Tibial artery (tissue), 4 donors: ENCODE measurements around the gene DAZAP1.
A peak's percentile ranks its signal among the peaks of the same experiment; 100 is the strongest.

Experiments
- DNase-seq, 2 donors: peaks; one replicate each; pipeline ENCODE4 v3.0.0-alpha.2; 2019
- H3K27ac ChIP-seq, 2 donors: fragments of 200-600 bp; sonication (generic) in 1 of 2; 1 replicate in 1 of 2; 2 replicates in 1 of 2; pipeline ENCODE4 v1.5.1; 2018 to 2019; ENCODE audit warnings: mild to moderate bottlenecking in 1 of 2
- H3K27me3 ChIP-seq, 2 donors: fragments of 200-600 bp; sonication (generic) in 1 of 2; one replicate each; pipeline versions ENCODE4 v1.5.1 to v1.6.0; 2016 to 2019
- H3K36me3 ChIP-seq, 3 donors: fragments of 200-600 bp; sonication (generic) in 2 of 3; one replicate each; pipeline ENCODE4 v1.5.1; 2016 to 2019; ENCODE audit warnings: mild to moderate bottlenecking in 2 of 3
- H3K4me1 ChIP-seq, 4 donors: fragments of 200-600 bp; sonication (generic) in 2 of 4; 1 replicate in 3 of 4; 2 replicates in 1 of 4; pipeline ENCODE4 v1.5.1; 2016 to 2019
- H3K4me3 ChIP-seq, 2 donors: fragments of 200-600 bp; sonication (generic) in 1 of 2; 1 replicate in 1 of 2; 2 replicates in 1 of 2; pipeline ENCODE4 v1.5.1; 2018 to 2019; ENCODE audit warnings: mild to moderate bottlenecking in 2 of 2
- H3K9me3 ChIP-seq, 3 donors: fragments of 200-600 bp; sonication (generic) in 1 of 3; one replicate each; pipeline ENCODE4 v1.5.1; 2016 to 2019
- intact Hi-C: fragments of 100-400 bp; cut with DNase I; formaldehyde crosslinking; loops from one replicate; pipeline ENCODE4 v1.15.0; 2023; ENCODE audit warnings: low total_unique reads
- TF ChIP-seq, protein P1 (sequence below), 2 experiments: fragments of 200-600 bp in 1 of 2; fragments of 450-650 bp in 1 of 2; IDR thresholded peaks; one replicate each; pipeline ENCODE4 v1.5.1; 2017 to 2019; ENCODE audit warnings: antibody characterized with exemption in 2 of 2, mild to moderate bottlenecking in 1 of 2, moderate library complexity in 1 of 2

The DAZAP1 gene

GRCh38 chr19:1384478-1385110 is 22.8 kb upstream of the DAZAP1 start:
- peak overlapping the region; percentile 89 to 92 for H3K4me3 ChIP-seq
- no peaks in the 10 kb centered on the region for H3K27me3 ChIP-seq
- peaks cover 15 to 32% (median 18%) of the 10 kb centered on the region in 3 donors for H3K36me3 ChIP-seq
- DNase-seq, result no peak
- TF ChIP-seq, protein P1, sequence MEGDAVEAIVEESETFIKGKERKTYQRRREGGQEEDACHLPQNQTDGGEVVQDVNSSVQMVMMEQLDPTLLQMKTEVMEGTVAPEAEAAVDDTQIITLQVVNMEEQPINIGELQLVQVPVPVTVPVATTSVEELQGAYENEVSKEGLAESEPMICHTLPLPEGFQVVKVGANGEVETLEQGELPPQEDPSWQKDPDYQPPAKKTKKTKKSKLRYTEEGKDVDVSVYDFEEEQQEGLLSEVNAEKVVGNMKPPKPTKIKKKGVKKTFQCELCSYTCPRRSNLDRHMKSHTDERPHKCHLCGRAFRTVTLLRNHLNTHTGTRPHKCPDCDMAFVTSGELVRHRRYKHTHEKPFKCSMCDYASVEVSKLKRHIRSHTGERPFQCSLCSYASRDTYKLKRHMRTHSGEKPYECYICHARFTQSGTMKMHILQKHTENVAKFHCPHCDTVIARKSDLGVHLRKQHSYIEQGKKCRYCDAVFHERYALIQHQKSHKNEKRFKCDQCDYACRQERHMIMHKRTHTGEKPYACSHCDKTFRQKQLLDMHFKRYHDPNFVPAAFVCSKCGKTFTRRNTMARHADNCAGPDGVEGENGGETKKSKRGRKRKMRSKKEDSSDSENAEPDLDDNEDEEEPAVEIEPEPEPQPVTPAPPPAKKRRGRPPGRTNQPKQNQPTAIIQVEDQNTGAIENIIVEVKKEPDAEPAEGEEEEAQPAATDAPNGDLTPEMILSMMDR (IDR thresholded peaks at IDR 0.05), result no peak
- peak overlapping the region; percentile 84 to 90 for H3K27ac ChIP-seq
- intact Hi-C loops, result no loop called here
- H3K9me3 ChIP-seq, result no peaks in the 10 kb centered on the region
- H3K4me1 ChIP-seq, result peaks cover 0 to 31% (median 21%) of the 10 kb centered on the region in 4 donors

- intact Hi-C loops, result no loop called here
- no peak for DNase-seq
- TF ChIP-seq, protein P1 (IDR thresholded peaks at IDR 0.05), result no peak
- no peak overlapping the region for H3K4me3 ChIP-seq
- no peaks in the 10 kb centered on the region for H3K9me3 ChIP-seq
- peaks cover 0 to 31% (median 21%) of the 10 kb centered on the region in 4 donors for H3K4me1 ChIP-seq
- no peaks in the 10 kb centered on the region for H3K27me3 ChIP-seq
- H3K36me3 ChIP-seq, result peaks cover 22 to 45% (median 27%) of the 10 kb centered on the region in 3 donors
- H3K27ac ChIP-seq, result no peak overlapping the region
These were observed 21.6 kb upstream of the DAZAP1 start for GRCh38 chr19:1385816-1386215.

- TF ChIP-seq, protein P1 (IDR thresholded peaks at IDR 0.05), result no peak
- no peaks in the 10 kb centered on the region for H3K27me3 ChIP-seq
- peaks cover 0 to 31% (median 21%) of the 10 kb centered on the region in 4 donors for H3K4me1 ChIP-seq
- H3K9me3 ChIP-seq, result no peaks in the 10 kb centered on the region
- no peak overlapping the region for H3K4me3 ChIP-seq
- H3K36me3 ChIP-seq, result peaks cover 30 to 58% (median 40%) of the 10 kb centered on the region in 3 donors
- intact Hi-C loops, result no loop called here
- no peak overlapping the region for H3K27ac ChIP-seq
- no peak for DNase-seq
These were observed 20.3 kb upstream of the DAZAP1 start for GRCh38 chr19:1386945-1387683.

DNA sequence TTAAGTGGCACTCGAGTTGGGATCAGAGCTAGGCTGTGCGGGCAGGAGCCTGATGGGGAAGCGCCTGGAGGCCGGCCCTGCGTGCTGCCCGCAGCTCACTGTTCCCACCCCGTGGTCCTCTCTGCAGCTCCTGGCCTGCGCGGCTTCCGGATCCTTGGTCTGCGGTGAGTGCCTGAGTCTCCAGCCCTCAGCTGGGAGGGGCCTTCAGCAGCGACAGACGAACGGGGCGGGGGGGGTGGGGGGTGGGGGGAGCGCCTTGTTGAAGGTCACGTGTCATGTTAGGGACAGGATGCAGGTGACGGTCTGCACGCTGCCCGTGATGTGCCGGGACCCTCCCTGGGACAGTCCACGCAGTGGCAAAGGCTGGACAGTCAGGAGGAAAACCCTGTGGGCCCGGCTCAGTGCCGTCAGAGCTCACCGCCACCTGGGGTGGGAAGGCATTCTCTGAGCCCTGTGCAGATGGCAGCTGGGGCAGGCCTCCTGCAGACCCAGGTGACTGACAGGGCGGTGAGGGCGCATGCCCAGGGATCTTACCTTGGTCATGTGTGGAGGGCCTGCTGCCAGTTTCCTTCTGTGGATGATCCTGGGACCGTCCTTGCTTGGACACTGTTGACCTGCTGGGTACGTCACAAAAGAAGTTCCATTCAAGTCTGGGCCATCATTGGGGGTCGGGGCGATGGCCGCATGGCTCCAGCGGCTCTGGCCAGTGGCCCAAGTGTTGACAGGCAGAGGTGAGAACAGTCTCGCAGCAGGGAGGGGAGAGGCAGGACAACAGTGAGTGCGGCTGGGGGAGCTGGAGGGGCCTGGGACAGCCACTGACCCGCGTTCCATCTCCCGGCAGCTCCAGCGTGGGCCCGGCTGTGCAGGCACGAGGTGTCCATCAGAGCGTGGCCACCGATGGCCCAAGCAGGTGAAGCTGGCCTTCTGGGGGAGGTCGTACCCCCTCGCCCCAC is 19.4 kb upstream of the DAZAP1 start:
- intact Hi-C loops, result no loop called here
- H3K36me3 ChIP-seq, result peaks cover 37 to 66% (median 48%) of the 10 kb centered on the region in 3 donors

DNA sequence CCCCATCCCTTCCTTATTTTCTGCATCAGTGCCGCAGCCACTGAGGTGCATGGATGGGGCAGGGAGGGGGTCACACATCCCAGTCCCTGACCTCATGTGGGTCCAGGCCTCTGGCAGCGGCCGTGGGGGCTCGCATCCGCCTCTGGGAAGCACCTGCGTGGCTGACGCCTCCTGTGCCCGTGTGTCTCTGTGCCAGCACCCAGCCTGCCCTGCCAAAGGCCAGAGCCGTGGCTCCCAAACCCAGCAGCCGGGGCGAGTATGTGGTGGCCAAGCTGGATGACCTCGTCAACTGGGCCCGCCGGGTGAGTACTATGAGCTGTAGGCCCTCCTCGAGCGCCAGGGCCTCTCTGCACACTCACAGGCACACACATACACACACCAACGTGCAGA is 18.8 kb upstream of the DAZAP1 start:
- TF ChIP-seq, protein P1 (IDR thresholded peaks at IDR 0.05), result no peak
- Histone ChIP-seq H3K36me3 (peaks cover 43 to 73% (median 54%) of the 10 kb centered on the region in 3 donors), H3K27me3 (no peaks in the 10 kb centered on the region), H3K9me3 (no peaks in the 10 kb centered on the region), H3K4me1 (peaks cover 0 to 24% (median 21%) of the 10 kb centered on the region in 4 donors), H3K4me3 (no peak overlapping the region), H3K27ac (no peak overlapping the region)
- intact Hi-C loops, result no loop called here
- DNase-seq, result no peak

More for the DNA sequence above, 19.4 kb upstream of the DAZAP1 start:
- Histone ChIP-seq H3K4me1 (peaks cover 0 to 26% (median 21%) of the 10 kb centered on the region in 4 donors), H3K27ac (no peak overlapping the region), H3K9me3 (no peaks in the 10 kb centered on the region), H3K27me3 (no peaks in the 10 kb centered on the region), H3K4me3 (no peak overlapping the region)
- TF ChIP-seq, protein P1 (IDR thresholded peaks at IDR 0.05), result no peak
- DNase-seq, result no peak
